Suppressor macrophage (primary cell): ENCODE measurements around the gene C14orf132.

Source experiments
- DNase-seq, 4 experiments: peaks; one replicate each; pipeline ENCODE4 v3.0.0-alpha.2; 2020 to 2022

C14orf132 gene

DNA sequence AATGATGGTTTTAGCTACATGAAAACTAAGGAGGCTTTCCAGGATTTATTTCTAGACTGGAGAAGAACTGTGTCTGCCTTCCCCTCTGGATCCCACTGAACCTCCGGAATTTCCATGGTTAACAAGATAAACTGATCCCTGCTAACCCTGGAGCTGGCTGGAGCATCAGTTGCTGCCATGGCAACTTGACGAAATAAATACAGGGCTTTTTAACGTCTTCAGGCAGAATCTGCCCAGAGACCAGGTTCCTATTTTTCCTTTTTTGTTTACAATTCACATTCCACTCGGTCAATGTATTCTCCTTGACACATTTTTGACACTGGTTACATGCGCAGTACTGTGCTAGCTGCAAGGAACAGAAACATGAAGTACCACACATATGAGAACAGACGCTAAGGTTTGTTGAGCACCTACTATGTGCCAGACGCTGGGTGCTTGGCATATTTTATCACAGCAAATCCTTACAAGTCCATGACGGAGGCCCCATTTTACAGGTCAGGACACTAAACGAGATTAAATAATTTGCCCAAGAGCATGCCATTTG is 1.7 kb downstream of the C14orf132 start:
- no peak for DNase-seq

DNA sequence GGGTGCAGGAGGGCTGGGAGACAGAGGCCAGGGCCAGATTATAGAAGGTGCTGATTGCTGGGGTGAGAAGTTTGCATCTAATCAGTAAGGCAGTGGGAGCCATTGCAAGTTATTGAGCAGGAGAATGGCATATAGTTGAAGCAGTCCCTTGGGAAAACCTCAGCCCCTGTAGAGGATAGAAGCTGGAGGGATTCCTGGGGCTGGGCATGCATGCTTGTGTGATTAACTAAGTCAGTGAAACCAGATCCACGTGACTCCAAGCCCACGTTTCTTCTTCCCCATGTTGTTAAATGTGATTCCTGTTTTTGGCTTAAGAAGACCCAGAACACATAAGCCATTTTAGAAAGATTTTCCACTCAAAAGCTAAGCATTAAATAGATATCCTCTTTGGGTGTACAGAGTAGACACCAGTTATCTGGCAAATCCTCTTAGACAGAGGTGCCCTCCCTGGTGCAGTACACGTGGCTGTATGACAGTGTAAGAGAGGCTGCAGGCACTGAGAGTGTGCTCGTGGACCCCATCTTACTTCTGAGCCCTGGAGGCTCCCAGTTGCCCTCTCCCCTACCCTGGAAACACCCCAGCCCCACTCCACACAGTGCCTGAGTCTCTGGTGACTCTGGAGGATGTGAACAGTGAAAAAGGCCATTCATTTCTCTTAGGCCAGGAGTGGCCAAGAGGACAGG is 3.2 kb downstream of the C14orf132 start:
- DNase-seq, result no peak

DNA sequence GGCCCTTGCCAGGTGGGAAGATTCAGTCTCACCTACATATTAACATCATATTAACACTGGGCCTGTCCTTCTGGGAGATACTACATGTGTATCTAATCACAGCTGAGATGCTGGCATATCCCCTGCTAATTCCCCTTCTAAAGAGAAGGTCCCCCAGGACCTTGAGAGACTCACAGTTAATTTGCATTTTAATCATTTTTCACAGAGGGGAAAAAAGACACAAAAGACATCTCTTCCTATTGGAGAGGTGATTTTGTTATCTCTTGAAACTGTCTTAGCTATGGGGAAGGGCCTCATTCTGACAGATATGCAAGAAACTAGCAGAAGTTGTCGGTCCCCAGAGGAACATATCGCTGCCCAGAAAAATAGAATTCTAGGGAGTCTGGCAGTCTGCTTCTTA is 7.5 kb downstream of the C14orf132 start:
- no peak for DNase-seq

DNA sequence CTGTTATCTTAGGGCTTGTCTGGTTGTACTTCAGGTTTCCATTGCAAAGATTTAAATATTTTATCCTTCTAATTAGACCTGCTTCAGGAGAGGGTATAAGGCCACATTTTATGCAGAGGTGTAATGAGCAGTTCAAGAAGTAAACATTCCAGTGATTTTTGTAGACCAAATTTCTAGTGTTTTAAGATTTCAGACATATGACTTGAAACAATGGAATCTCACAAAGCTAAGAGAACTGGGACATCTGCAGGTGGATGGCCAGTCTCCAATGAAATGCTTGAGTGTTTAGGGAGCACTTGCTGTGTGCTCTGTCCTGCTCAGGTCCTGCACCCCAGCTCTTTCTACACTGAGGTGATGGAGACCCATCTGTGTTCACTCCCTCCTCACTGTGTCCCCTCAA is 7.9 kb downstream of the C14orf132 start:
- no peak for DNase-seq

DNA sequence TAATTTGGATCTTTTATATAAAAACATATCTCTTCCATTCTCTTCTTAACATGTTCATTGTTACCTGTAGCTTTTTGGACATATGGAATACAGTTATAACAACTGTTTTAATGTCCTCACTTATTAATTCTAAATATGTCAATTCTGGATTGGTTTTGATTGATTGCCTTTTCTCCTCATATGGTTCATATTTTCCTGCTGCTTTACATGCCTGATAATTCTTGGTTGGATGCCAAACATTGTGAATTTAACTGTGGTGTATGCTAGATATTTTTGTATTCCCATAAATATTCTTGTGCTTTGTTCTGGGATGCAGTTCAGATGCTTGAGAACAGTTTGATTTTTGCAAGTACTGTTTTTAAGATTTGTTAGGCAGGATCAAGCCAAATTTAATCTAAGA is 10.8 kb downstream of the C14orf132 start:
- DNase-seq, result no peak

DNA sequence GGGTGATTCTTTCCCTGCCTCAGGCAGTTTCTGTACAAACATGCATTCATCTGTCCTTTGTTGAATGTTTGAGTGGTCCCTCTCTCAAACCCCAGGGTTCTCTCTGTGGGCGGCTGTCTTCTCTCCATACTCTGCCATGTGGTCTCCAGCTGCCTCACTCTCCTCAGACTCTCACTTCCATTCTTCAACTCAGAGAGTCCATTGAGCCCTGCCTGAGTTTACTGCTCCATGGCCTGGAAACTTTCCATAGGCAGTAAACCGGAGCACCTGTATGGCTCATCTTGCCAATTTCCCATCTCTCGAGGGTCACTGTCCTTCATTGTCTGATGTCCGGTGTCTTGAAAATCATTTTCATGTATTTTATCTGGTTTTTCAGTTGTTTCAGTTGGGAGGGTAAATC is 11.3 kb downstream of the C14orf132 start:
- DNase-seq, result no peak

DNA sequence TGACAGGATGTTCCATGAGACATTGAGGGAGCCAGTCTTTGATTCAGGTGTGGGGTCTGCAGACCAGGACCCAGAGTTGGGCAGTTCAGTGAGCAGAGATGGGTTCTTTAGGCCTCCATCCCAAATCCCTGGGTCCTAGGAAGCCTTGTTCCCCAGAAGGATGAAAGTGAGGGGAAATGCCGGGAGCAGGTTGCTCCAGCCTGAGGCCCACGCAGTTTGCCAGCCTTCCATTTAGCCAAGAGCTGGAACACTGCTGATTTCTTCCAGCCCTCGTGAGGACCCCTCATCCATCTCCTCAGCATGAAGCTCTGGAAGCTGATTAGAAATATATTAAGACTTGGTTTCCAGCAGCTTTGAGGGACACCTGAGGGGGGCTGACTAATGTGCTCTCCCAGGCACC is 12.1 kb downstream of the C14orf132 start:
- DNase-seq, result no peak

DNA sequence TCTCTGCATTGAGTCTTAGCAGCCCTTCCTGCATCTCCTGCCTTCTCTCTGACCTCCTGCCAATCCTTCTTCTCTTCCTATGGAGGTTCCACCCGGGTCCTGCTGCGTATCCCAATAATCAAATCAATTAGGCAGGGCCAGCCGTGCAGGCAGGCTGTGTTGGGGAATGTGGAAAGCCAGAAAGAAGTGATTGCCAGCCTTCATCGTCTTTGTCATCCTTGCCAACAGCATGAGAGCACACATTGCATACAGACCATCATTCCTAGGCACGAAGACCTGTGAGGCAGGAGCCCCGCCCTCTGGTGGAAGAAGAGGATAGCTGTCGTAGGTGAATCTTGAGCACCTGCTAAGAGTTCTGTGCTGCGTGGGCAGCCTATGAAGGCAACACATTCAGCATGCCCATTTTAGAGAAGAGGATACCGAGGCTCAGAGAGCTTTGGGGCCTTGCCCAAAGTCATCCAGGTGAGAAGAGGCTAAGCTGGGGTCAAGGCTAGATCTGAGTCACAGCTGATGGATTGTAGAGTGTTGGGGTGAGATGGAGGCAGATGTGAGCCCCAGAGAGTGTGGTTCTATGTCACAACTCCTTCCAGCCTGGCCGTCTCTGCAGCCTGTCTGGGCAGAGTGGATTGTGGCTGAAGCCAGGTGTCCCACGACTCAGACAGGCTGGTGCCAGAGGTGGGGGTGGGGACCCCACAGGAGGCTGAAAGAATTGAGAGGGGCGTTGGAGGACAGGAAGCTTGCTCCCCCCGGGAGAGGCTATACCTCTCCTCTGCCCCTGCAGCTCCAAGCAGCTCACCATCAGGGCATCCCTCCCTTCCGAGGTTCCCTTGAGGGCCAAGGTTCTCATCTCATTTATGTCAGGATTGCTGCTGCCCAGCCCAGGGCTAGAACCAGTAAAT is 12.7 kb downstream of the C14orf132 start:
- DNase-seq, result no peak

DNA sequence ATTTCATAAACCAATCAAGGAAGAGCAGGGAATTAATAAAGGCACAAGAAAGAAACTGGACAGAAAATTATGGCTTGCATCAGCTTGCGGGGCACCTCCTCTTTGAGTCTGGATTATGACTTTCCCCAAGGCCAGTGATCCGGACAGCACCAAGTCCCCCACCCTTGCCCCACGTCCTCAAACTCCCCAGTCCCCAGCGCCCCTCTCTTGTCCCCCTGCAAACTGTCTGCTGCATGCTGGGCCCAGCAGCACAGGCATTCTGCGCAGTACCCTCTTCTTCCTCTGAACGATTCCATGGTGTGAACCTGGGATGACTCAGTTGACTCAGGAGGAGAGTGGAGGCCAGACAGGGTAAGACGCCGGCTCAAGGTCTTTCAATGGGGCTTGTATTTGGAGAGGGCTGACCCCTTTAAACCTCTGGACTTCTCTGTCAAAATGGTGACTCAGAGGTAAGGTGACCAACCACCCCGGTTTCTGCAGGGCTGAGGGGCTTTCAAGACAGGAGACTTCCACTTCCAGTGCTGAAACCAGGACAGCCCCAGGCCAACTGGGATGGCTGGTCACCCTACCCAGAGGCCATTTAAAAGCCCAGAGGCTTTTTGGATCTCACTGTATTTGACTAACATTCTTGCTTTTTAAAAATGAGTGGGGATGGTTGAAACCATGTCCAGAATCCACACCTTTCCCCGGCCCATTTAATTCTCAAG is 13.5 kb downstream of the C14orf132 start:
- DNase-seq, result no peak

DNA sequence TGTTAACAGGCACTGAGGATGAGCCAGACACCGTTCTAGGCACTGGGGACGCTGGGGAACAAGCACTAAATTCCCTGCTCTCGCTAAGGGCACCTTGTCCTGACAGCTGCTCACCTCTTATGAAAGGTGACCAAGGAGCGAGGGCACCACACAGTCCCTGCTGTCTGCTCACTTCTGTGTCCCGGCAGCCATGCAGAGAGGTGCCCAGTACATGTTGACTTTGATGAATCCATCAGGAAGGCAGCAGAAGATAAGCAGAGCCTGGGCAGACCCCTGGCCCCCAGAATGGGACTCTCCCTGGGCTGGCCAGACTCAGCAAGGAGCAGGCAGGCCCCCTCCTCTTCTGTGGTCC is 14.1 kb downstream of the C14orf132 start:
- DNase-seq, result no peak

DNA sequence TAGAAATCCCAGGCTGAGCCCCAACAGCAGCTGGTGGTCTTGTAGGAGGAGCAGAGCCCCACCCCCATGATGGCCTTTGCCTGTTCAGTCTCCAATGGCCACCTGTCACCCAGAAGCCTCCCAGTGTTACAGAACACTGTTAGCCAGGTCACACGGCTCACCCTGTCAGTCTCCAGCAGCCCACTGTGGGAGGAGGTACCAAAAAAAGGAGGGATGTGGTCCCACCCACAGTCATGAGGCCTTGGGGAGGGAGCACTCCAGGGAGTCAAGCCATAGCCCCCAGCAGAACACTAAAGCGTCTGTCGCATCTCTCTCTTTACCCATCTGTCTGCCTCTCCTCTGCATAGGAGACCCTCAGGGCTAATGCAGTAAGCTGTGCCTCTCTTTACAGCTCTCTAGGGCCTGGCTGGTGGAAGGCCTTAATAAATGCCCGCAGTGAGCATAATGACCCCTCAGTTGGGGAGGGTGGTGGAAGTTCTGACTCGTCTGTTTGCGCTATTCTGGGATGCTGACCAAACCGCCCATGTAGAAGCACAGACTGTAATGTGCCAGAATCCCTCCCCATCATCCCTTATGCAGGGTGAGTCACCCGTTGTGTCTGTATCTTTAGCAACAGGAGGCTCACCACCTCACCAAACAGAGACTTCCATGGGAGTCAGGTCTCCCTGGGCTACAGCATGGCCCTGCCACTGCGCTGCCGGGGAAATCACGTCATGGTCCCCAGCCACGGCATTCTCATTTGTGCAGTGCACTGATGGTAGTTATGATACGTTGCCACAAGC is 14.6 kb downstream of the C14orf132 start:
- DNase-seq, result no peak

DNA sequence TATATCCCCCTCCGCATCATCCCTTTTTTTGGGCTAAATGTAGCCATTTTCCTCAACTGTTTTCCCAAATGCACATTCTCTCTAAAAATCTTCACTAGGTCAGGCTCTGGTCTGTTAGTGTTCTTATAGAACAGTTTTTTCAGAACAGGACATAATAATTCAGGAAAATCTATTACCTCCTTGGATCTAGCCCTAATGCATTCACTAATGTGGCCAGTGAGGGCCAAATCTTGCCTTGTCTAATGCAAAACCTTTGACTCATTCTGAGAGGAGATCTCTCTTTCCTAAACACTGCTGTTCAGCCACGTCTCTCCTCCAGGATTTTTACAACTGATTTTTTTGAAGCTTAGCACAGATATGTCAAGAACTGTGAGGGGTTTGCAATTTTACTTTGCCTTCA is 15.5 kb downstream of the C14orf132 start:
- DNase-seq, result no peak

DNA sequence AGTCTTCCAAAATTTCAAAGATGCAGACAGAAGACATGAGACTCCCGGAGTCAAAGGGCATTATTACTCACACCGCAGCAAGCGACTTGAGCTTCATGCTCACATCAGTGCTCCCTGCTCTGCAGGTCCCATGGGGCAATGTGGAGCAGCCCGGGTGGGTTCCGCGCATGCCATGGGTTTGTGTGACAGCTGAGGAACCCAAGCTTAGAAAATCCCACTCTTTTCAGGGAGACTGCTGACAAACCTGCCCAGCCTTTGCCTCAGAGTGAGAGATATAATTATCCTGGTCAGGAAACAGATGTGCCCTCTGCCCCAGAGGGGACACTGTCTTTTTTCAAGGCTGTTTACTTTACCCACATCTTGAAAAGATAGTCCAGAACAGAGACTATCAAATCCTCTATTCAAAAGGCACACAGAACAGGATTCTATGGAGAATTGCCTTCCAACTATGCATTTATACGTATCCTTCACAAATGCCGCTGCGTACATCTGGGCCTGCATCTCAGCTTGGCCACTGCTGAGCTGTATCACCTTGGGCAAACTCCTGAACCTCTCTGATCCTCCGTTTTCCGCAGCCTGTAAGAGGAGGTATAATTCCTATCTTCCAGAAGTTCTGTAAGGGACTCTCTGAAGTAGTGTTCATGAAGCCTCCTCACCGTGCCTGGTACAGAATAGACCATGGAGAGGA is 16.0 kb downstream of the C14orf132 start:
- DNase-seq, result no peak

DNA sequence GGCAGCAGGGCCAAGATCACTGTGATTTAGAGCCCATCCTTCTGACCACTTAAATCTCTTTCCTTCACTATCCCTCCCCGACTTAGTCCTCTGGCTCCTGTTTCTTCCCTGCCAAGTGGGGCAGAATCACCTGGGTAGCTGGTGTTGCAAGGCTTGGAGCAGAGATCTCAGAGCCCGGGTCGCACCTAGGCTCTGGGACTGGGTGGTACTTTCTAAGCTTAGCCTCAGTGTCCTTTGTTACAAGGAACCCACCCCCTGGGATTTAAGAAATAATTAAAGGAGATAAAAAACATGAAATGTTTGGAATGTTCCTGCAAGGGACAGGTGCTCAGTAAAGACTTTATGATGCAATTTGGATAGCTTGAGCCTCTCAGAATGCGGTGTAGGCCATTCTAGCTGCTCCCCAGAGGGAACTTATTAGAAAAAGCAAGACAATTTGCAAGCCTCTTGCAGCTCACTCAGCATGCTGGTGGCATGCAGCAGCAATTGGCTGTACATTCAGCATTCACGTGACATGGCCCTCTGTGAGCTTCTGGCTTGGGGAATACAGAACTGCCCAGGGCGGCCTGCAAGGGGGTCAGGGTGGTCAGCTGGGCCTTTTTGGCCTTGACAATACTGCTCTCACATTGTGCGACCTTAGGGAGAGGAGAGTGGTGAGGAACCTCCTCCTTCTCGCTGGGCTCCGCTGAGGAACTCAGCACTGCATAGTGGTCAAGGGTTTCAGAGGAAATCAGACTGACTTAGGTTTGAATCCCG is 16.8 kb downstream of the C14orf132 start:
- no peak for DNase-seq

DNA sequence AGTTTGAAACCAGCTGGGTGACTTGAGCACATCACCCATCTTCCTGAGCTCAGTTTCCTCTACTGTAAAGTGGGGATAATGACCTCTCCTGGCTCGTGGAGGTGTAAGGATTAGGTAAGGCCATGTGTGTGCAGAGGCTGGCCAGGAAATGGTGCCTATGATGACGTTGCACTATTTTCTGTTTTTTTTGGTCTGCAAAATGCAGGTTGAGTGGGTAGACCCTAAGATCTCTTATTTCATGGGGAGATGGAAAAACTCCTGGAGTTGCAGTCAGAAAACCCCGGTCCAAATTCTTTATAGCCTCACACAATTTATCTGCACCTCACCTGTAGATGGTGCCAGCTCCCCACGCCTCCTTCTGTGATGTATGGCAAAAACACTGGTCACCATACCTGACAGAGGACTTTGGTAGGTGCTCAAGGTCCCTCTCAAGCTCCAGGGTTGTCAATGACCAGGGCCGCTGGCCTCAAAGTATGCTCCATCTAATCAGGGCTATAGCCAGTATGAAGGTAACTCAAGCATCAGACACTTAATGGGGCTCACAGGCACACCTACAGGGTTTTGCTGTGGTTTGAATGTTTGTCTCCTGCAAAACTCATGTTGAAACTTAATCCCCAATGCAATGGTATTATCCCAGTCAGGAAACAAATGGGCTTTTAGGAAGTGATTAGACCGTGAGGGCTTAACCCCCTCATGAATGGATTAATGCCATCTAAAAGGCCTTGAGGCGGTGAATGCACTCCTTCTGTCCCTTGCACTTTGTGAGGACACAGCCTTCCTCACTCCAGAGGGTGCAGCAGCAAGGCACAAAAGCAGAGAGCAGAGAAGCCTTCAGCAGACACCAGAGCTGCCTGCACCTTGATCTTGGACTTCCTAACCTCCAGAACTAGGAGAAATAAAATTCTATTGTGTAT is 17.6 kb downstream of the C14orf132 start:
- no peak for DNase-seq

DNA sequence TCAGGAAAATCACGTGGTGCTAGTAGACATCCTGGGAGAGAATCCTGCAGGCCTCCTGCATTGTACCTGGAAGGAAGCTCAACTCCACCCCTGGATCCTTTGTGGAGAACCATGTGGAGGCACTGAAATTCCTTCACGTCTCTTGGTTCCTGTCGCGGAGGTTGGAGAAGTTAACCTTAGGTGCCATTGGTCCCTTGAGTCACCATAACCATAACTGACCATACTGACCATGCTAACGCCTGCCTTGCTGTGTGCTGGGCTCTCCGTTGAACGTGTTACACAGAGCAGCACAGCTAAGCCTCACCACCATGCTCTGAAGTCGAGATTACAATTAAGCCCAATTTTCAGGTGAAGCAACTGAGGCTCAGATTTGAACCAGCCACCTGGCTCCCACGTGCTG is 18.6 kb downstream of the C14orf132 start:
- no peak for DNase-seq

DNA sequence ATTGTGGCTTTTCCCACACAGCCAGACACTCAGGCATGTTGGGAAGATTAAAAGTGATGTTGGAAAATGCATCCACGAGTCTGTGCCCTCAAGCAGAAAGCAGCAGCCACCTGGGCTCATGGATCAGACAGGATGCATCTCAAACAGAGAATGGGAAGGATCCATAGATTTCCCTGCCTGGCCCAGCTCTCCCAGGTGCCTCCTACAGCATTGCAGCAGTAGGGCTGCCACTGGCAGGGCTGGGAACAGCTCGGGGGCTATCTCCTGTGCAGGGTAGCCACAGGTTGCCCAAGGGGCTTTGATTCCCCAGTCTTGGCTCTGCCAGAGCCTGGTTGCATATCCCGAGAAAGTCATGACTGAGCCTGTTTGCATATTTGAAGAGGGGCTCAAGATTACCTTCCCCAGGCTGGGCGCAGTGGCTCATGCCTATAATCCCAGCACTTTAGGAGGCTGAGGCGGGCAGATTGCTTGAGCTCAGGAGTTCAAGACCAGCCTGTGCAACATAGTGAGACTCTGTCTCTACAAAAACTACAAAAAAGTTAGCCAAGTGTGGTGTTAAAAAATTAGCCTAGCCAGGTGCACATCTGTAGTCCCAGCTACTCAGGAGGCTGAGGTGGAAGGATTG is 19.5 kb downstream of the C14orf132 start:
- DNase-seq, result no peak

DNA sequence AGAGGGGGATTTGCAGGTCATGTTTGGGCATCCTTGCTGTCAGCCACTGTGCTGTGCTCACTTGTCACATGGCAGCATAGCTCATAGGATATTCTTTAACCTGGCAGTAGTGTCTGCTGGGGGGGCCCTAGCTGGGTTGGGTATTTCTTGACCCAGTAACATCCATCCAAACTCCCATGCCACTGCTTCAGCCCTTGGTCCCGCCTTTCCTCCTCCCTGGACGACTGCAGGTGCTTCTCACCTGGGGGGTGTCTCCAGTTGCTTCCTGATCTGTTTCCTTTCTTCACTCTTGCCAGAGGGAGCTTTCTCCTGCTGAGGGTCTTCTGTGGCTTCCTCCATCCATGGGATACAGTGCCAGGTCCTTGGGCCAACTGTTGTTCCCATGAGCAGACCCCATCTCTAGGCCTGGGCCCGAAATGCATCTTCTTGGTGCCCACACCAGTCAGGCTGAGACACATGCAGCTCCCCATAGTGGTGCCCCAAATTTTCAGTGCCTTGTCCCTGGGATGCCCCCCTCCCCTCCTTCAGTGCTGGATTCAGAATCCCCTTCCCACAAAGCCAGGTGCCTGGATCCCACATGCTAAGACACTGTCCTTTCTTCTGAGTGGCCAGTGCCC is 20.5 kb downstream of the C14orf132 start:
- no peak for DNase-seq
